Parathyroid adenoma (tissue), 2 donors: Measurements from ENCODE around the gene PCYOX1L.

ENCODE experiments used
- H2AFZ ChIP-seq: fragments of 300-600 bp; sonication (generic); one replicate; pipeline ENCODE4 v1.7.0; 2017; ENCODE audit warnings: antibody characterized with exemption, mild to moderate bottlenecking
- H3K27ac ChIP-seq: fragments of 300-600 bp; sonication (generic); one replicate; pipeline ENCODE4 v1.7.0; 2017
- H3K27me3 ChIP-seq: fragments of 300-600 bp; sonication (generic); one replicate; pipeline ENCODE4 v1.7.0; 2017; ENCODE audit warnings: low read length; ENCODE audit not compliant: control insufficient read depth, insufficient read depth
- H3K36me3 ChIP-seq: fragments of 300-600 bp; sonication (generic); one replicate; pipeline ENCODE4 v1.7.0; 2017; ENCODE audit warnings: low read length; ENCODE audit not compliant: control insufficient read depth, insufficient read depth
- H3K4me1 ChIP-seq: fragments of 300-600 bp; sonication (generic); one replicate; pipeline ENCODE4 v1.7.0; 2017; ENCODE audit warnings: control low read depth
- H3K4me2 ChIP-seq: fragments of 300-600 bp; sonication (generic); one replicate; pipeline ENCODE4 v1.7.0; 2017; ENCODE audit warnings: low read length
- H3K4me3 ChIP-seq: fragments of 300-600 bp; sonication (generic); one replicate; pipeline ENCODE4 v1.7.0; 2017; ENCODE audit warnings: low read depth, low read length
- H3K79me2 ChIP-seq: fragments of 300-600 bp; sonication (generic); one replicate; pipeline ENCODE4 v1.7.0; 2017; ENCODE audit warnings: control low read depth
- H3K9ac ChIP-seq: fragments of 300-600 bp; sonication (generic); one replicate; pipeline ENCODE4 v1.7.0; 2017; ENCODE audit warnings: mild to moderate bottlenecking
- H3K9me3 ChIP-seq: fragments of 300-600 bp; sonication (generic); one replicate; pipeline ENCODE4 v1.7.0; 2017; ENCODE audit warnings: low read length; ENCODE audit not compliant: control insufficient read depth
- CTCF ChIP-seq: fragments of 300-600 bp; sonication (generic); IDR thresholded peaks from one replicate; pipeline ENCODE4 v1.7.0; 2017; ENCODE audit warnings: antibody characterized with exemption, mild to moderate bottlenecking
- donor health status: primary hyperparathyroidism.

PCYOX1L gene

GRCh38 chr5:149406203-149406978 lies 48.5 kb downstream of the PCYOX1L start:
- Histone ChIP-seq H3K4me2 (no peak overlapping the region), H3K4me3 (no peak overlapping the region), H3K79me2 (no peaks in the 10 kb centered on the region), H3K9ac (no peak overlapping the region), H3K4me1 (no peaks in the 10 kb centered on the region), H3K27ac (peak overlapping the region; percentile 24), H3K9me3 (no peaks in the 10 kb centered on the region), H3K27me3 (no peaks in the 10 kb centered on the region), H2AFZ (no peak overlapping the region), H3K36me3 (no peaks in the 10 kb centered on the region)
- TF ChIP-seq CTCF: no peak

GRCh38 chr5:149406979-149407306 lies 49.1 kb downstream of the PCYOX1L start:
- no peaks in the 10 kb centered on the region for H3K79me2 ChIP-seq
- TF ChIP-seq CTCF: no peak
- H3K4me2 ChIP-seq: no peak overlapping the region
- no peaks in the 10 kb centered on the region for H3K9me3 ChIP-seq
- no peak overlapping the region for H3K9ac ChIP-seq
- no peak overlapping the region for H2AFZ ChIP-seq
- no peaks in the 10 kb centered on the region for H3K27me3 ChIP-seq
- peak overlapping the region; percentile 24 for H3K27ac ChIP-seq
- no peaks in the 10 kb centered on the region for H3K4me1 ChIP-seq
- H3K4me3 ChIP-seq: no peak overlapping the region
- no peaks in the 10 kb centered on the region for H3K36me3 ChIP-seq

- H3K9ac ChIP-seq: no peak overlapping the region
- H3K36me3 ChIP-seq: no peaks in the 10 kb centered on the region
- H3K27ac ChIP-seq: peak overlapping the region; percentile 24
- no peaks in the 10 kb centered on the region for H3K79me2 ChIP-seq
- H3K4me2 ChIP-seq: no peak overlapping the region
- no peak for TF ChIP-seq CTCF
- no peaks in the 10 kb centered on the region for H3K27me3 ChIP-seq
- no peaks in the 10 kb centered on the region for H3K4me1 ChIP-seq
- no peaks in the 10 kb centered on the region for H3K9me3 ChIP-seq
- no peak overlapping the region for H2AFZ ChIP-seq
- H3K4me3 ChIP-seq: no peak overlapping the region
Measured at GRCh38 chr5:149407323-149408251, 49.7 kb downstream of the PCYOX1L start.

GRCh38 chr5:149408252-149409099 lies 50.6 kb downstream of the PCYOX1L start:
- H3K4me3 ChIP-seq: no peak overlapping the region
- H2AFZ ChIP-seq: no peak overlapping the region
- no peaks in the 10 kb centered on the region for H3K79me2 ChIP-seq
- no peak overlapping the region for H3K4me2 ChIP-seq
- H3K9ac ChIP-seq: no peak overlapping the region
- H3K9me3 ChIP-seq: no peaks in the 10 kb centered on the region
- no peaks in the 10 kb centered on the region for H3K4me1 ChIP-seq
- no peak overlapping the region for H3K27ac ChIP-seq
- TF ChIP-seq CTCF: no peak
- no peaks in the 10 kb centered on the region for H3K27me3 ChIP-seq
- H3K36me3 ChIP-seq: no peaks in the 10 kb centered on the region
